AG04449 (cell line): ENCODE data around the gene HAAO.
A peak's percentile ranks its signal among the peaks of the same experiment; 100 is the strongest.

Experiments
- CTCF ChIA-PET: fragments of 350-600 bp; formaldehyde crosslinking; extraction: SDS; loops from one replicate; lab custom pipeline; 2021; ENCODE audit warnings: antibody characterized with exemption; lab: Yijun Ruan, JAX
- POLR2A ChIA-PET: fragments of 400-600, 350-600 bp; formaldehyde crosslinking; extraction: SDS; loops from one replicate; lab custom pipeline; 2020; ENCODE audit warnings: antibody characterized with exemption, inconsistent platforms; lab: Yijun Ruan, JAX
- DNase-seq: peaks from one replicate; pipeline ENCODE4 v3.0.0-alpha.2; 2010; ENCODE audit warnings: low read depth, low spot score
- H3K4me3 ChIP-seq: 2 replicates; pipeline ENCODE4 v1.5.1; 2011; ENCODE audit warnings: low read depth, mild to moderate bottlenecking, control low read depth, low read length
- CTCF ChIP-seq: IDR thresholded peaks from one replicate; pipeline ENCODE4 v1.5.1; 2011; ENCODE audit warnings: mild to moderate bottlenecking, moderate library complexity, low read length, control low read depth, inconsistent platforms; ENCODE audit not compliant: insufficient read depth; ENCODE audit errors: missing control alignments

Gene HAAO

DNA sequence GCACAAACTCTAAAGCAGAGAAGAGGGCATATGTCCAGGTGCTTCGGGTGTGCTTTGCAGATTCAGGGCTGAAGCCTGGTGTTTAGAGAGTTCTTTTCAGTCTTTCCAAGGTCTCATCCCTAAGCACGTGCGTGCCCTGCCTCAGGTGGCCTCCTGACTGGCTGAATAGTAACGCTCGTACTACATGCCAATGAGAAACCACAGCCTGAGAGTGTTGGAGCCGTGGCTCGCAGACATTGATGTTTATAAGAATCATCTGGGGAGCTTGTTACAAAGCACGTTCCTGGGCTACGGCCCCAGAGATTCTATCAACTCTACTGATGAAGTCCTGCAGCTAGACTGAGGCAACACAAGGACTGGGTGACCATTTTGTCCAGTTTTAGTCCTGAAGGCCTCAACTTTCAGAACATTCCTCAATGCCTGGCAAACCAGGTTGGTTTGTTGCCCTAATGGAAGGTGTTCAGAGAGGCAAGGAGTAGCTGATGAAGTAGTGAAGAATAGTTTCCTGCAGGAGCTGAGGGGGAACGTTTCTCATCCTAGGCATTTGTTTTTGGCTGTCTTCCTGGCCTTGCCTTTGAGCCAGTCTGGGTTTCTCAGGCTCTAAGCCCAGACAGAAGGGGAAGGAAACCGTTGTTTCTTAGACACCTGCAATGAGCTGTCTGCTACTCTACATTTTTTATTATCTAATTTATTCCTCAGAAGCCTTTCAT, 31.5 kb upstream of the HAAO start:
- H3K4me3 ChIP-seq, result no peak overlapping the region
- ChIA-PET CTCF (interaction anchor here (1.0 to 2.7 kb wide), 12 partner anchors 9 to 789 kb away, joined by 3 to 19 read pairs (median 4); no protein-coding TSS in a partner anchor), POLR2A (interaction anchor here (0.6 kb wide), 1 partner anchor 10 kb away, joined by 3 read pairs; no protein-coding TSS in a partner anchor)
- no peak for DNase-seq
- TF ChIP-seq CTCF, result no peak

GRCh38 chr2:42819160-42819559, 26.8 kb upstream of the HAAO start:
- no peak for DNase-seq
- no peak overlapping the region for H3K4me3 ChIP-seq
- ChIA-PET POLR2A (no interaction called here), CTCF (interaction anchor here (0.6 to 3.9 kb wide), 6 partner anchors 10 to 790 kb away, joined by 3 to 46 read pairs (median 3); no protein-coding TSS in a partner anchor)
- TF ChIP-seq CTCF, result no peak

DNA sequence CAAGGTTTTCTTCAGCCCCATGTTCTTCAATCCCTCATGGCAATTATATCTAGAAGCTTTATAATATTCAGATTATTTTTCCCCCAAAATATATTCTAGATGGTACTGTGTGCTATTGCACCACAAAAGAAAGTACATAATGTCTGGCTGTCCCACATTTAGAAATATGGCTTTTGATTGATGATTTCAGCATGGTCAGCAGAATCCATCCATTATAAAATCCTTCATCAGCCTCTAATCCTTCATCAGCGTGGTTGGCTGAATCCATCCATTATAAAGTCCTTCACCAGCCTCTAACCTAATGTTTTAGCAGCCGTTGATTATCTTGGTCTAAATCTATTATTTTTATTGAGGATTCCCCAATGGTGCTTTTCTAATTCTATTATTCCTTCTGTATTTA, 23.3 kb upstream of the HAAO start:
- ChIA-PET CTCF (interaction anchor here (1.1 to 7.6 kb wide), 4 partner anchors 8 to 414 kb away, joined by 3 to 75 read pairs (median 4); no protein-coding TSS in a partner anchor), POLR2A (no interaction called here)
- H3K4me3 ChIP-seq, result no peak overlapping the region
- no peak for DNase-seq
- no peak for TF ChIP-seq CTCF

DNA sequence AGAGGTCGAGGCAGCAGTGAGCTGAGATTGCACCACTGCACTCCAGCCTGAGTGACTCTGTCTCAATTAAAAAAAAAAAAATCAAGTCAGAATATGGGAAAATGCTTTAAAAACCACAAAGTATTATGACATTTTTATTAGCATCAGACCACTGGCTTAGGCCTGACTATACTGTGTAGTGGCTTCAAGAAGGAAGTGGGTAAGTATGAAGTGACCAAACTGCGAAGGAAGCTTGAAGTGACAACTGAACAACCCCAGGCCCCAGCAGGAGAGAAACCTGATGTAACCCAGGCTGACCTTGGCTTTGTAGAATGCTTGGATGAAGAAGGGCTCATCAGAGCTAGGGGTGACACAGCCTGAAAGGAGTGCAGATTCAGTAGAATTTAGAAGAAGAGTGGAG, 21.4 kb upstream of the HAAO start:
- CTCF ChIA-PET, result interaction anchor here (0.7 to 7.6 kb wide), 13 partner anchors 9 to 796 kb away, joined by 3 to 75 read pairs (median 4); no protein-coding TSS in a partner anchor
- no peak for TF ChIP-seq CTCF
- DNase-seq, result no peak
- H3K4me3 ChIP-seq, result no peak overlapping the region
- POLR2A ChIA-PET, result interaction anchor here (0.7 kb wide), 1 partner anchor 10 kb away, joined by 3 read pairs; no protein-coding TSS in a partner anchor

DNA sequence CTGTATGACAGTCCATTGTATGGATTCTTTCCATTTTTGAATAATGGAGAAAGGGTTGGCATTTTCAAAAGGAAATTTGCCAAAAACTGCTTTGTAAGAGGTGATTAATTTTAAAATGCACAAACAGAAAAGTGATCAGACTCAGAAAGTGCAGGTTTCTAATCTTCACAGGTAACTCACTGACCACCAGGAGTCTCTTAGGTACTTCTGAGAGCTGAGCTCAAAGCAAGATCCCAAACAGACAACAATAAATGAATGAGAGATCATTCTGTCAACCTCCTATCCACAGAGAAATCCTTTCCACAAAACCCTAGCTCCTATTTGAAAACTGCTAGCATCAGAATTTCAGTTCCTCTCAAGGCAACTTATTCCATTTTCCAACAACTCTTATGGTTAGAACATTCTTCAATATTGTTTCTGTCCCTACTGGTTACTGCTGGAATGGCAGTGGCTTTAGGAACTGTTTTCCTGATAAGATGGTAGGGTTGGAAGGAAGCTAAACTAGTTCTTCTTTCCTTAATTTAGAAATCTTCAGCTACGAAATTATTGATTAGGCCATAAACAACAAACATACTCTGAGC, 20.6 kb upstream of the HAAO start:
- CTCF ChIA-PET, result interaction anchor here (0.6 to 7.6 kb wide), 13 partner anchors 10 to 797 kb away, joined by 3 to 75 read pairs (median 4); no protein-coding TSS in a partner anchor
- POLR2A ChIA-PET, result interaction anchor here (0.7 kb wide), 1 partner anchor 11 kb away, joined by 3 read pairs; no protein-coding TSS in a partner anchor
- TF ChIP-seq CTCF, result peak; percentile 25
- DNase-seq, result no peak
- no peak overlapping the region for H3K4me3 ChIP-seq
